Type B pancreatic cell (in vitro differentiated cells): Measurements from ENCODE around the gene APOL1. TPM values are rescaled to one million over a fixed set of nuclear protein-coding genes. Genes with fewer than 3 reads are reported as not detected.
A peak's percentile ranks its signal among the peaks of the same experiment; 100 is the strongest.

Experiments
- DNase-seq: peaks from one replicate; pipeline ENCODE4 v3.0.0; 2021; ENCODE audit warnings: mixed read lengths; ENCODE audit not compliant: unreplicated experiment; ENCODE audit errors: extremely low spot score
- H3K27ac Mint-ChIP-seq: 2 replicates; pipeline ENCODE4 v1.8.0; 2021; ENCODE audit warnings: mild to moderate bottlenecking, mixed read lengths
- H3K27me3 Mint-ChIP-seq: 2 replicates; pipeline ENCODE4 v1.8.0; 2021; ENCODE audit warnings: mixed read lengths
- H3K36me3 Mint-ChIP-seq: 2 replicates; pipeline ENCODE4 v1.8.0; 2021; ENCODE audit warnings: mixed read lengths
- H3K4me1 Mint-ChIP-seq: one replicate; pipeline ENCODE4 v1.8.0; 2021; ENCODE audit warnings: mixed read lengths; ENCODE audit not compliant: unreplicated experiment
- H3K4me3 Mint-ChIP-seq: 2 replicates; pipeline ENCODE4 v1.8.0; 2021; ENCODE audit warnings: mild to moderate bottlenecking, mixed read lengths
- H3K9me3 Mint-ChIP-seq: 2 replicates; pipeline ENCODE4 v1.8.0; 2021; ENCODE audit warnings: mixed read lengths
- CTCF ChIP-seq: fragments of 200-600 bp; sonication (generic); conservative IDR thresholded peaks from 2 replicates; pipeline ENCODE4 v1.5.0; 2021; ENCODE audit warnings: antibody characterized with exemption, mild to moderate bottlenecking
- total RNA-seq: library from RNA; stranded (reverse); gene quantifications from 2 replicates; pipeline ENCODE4 v1.2.1, GENCODE V29; 2021; ENCODE audit warnings: low replicate concordance

Gene APOL1
- total RNA-seq, 1 donor from 2014 or later = 6.8 TPM

- Mint-ChIP-seq H3K27ac (no peak overlapping the region), H3K4me1 (no peaks in the 10 kb centered on the region), H3K9me3 (no peaks in the 10 kb centered on the region), H3K36me3 (peaks cover 10% of the 10 kb centered on the region), H3K4me3 (no peak overlapping the region), H3K27me3 (no peaks in the 10 kb centered on the region)
- no peak for TF ChIP-seq CTCF
- DNase-seq = no peak
Observed at GRCh38 chr22:36305813-36306212, 52.9 kb downstream of the APOL1 start.

- TF ChIP-seq CTCF = no peak
- H3K36me3 Mint-ChIP-seq = peaks cover 10% of the 10 kb centered on the region
- no peaks in the 10 kb centered on the region for H3K27me3 Mint-ChIP-seq
- no peak overlapping the region for H3K4me3 Mint-ChIP-seq
- no peak overlapping the region for H3K27ac Mint-ChIP-seq
- no peaks in the 10 kb centered on the region for H3K4me1 Mint-ChIP-seq
- DNase-seq = no peak
- H3K9me3 Mint-ChIP-seq = no peaks in the 10 kb centered on the region
Observed at GRCh38 chr22:36306227-36306626, 53.3 kb downstream of the APOL1 start.

- H3K4me3 Mint-ChIP-seq = no peak overlapping the region
- no peak for TF ChIP-seq CTCF
- H3K36me3 Mint-ChIP-seq = peaks cover 9% of the 10 kb centered on the region
- no peaks in the 10 kb centered on the region for H3K4me1 Mint-ChIP-seq
- peak overlapping the region; percentile 50 for H3K27ac Mint-ChIP-seq
- no peaks in the 10 kb centered on the region for H3K9me3 Mint-ChIP-seq
- no peak for DNase-seq
- H3K27me3 Mint-ChIP-seq = no peaks in the 10 kb centered on the region
Observed at GRCh38 chr22:36308880-36309279, 55.9 kb downstream of the APOL1 start.

GRCh38 chr22:36311386-36312085 lies 58.6 kb downstream of the APOL1 start:
- TF ChIP-seq CTCF = no peak
- no peaks in the 10 kb centered on the region for H3K9me3 Mint-ChIP-seq
- DNase-seq = no peak
- H3K27me3 Mint-ChIP-seq = no peaks in the 10 kb centered on the region
- no peak overlapping the region for H3K27ac Mint-ChIP-seq
- H3K4me3 Mint-ChIP-seq = no peak overlapping the region
- H3K36me3 Mint-ChIP-seq = peaks cover 13% of the 10 kb centered on the region
- H3K4me1 Mint-ChIP-seq = no peaks in the 10 kb centered on the region

- Mint-ChIP-seq H3K27me3 (no peaks in the 10 kb centered on the region), H3K27ac (peak overlapping the region; percentile 12), H3K4me3 (no peak overlapping the region), H3K9me3 (no peaks in the 10 kb centered on the region), H3K36me3 (peaks cover 27% of the 10 kb centered on the region), H3K4me1 (no peaks in the 10 kb centered on the region)
- no peak for TF ChIP-seq CTCF
- DNase-seq = no peak
Observed at GRCh38 chr22:36315325-36315724, 62.4 kb downstream of the APOL1 start.
